HG02588 (cell line): Measurements from ENCODE around the gene ITGB8.
A peak's percentile ranks its signal among the peaks of the same experiment; 100 is the strongest.

ENCODE experiments used
- ATAC-seq: cut with Tn5 transposase; IDR thresholded peaks from one replicate; pipeline ENCODE4 v1.9.1; 2021; ENCODE audit warnings: mild to moderate bottlenecking, moderate library complexity; ENCODE audit not compliant: unreplicated experiment

ITGB8 gene

GRCh38 chr7:20307119-20307518, 23.6 kb upstream of the ITGB8 start:
- peak; percentile 76 for ATAC-seq

DNA sequence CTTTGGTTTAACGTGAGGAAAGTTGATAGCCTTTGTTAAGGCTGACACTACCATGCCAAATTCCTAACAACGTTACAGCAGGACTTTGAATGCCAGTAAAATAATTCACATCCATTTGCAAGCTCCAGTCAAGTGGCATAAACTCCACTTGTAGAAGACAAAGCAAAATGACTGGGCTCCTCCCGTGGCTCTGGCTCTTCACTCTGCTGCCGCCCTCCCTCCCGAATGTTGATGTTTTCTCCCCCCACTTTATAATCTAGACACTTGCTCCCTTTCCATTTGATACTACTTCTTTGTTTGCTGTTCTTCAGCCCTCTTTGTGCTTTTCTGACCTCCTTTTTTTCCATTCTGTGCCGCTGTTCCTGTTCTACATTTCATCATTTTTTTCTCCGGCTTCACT, 22.8 kb upstream of the ITGB8 start:
- ATAC-seq = no peak

DNA sequence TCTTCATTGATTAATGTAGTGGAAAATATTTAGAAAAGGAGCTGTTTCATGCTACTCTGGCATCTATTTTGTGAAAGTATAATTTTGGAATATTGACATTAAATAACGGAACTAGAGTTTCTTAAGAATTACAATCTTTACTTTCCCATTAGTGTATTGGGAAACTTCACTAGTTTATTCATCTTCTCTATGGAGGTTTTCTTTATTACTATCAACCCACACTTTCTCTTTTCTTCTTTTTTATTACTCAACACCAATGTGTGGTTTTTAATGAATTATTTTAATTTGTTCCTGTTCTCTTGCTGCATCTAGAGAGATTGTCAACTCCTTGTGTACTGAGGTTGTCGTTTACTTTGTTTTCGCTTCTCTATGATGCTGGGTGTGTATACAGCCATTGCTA, 20.4 kb upstream of the ITGB8 start:
- no peak for ATAC-seq

- no peak for ATAC-seq
These were observed 19.5 kb upstream of the ITGB8 start for GRCh38 chr7:20310963-20311742.

- ATAC-seq = no peak
These were observed 19.0 kb upstream of the ITGB8 start for GRCh38 chr7:20311743-20312042.

DNA sequence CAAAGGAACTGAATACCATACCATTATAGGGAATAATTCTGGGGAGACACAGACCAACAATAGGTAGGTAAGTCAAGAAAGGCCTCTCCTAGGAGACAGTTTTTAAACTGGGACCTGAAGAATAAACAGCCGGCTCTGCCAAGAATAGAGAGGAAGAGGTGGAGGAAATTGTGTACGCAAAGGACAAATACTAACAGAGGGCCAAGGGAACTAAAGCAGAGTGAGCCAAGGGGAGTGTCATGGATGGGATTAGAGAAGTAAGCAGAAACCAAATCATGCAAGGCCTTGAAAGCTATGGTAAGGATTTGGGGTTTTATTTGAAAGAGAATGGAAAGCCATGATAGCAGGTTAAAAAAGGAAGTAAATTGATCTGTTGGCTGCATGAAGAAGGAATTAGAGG, 18.1 kb upstream of the ITGB8 start:
- ATAC-seq = no peak

DNA sequence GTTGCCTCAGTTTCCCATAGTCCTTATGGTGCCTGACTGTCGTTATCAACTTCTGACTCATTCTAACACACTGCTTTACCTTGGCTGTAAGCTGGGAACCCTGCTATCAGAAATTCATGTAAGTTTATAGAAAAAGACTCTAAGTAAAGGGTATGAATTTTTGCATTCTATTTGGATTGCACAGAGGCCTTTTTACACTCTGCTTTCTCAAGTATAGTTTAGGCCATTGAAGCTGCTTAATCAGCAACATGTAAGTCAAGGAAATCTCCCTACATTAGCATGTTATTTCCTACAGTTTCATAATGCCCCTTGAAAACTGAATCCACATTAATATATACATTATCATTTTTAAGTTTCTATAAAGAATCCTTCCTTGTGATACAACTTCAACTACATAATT, 17.1 kb upstream of the ITGB8 start:
- no peak for ATAC-seq

DNA sequence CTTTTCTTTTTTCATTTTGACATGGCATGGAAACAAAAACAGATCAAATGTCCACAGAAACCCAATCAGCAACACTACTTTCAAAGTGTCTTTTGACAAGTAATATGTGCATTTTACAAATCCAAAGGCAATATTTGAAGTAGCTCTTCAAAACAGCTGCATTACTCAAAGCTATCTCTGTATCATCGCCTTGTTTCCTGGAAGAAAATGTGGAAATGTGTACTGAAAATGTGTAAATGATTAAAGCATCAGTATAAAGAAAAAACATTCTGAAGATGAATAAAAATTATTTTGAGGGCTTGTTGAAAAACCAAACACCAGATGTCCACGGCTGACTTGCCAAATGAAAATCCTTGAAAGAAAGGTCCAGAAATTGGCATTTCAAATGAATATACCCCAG, 16.5 kb upstream of the ITGB8 start:
- no peak for ATAC-seq

DNA sequence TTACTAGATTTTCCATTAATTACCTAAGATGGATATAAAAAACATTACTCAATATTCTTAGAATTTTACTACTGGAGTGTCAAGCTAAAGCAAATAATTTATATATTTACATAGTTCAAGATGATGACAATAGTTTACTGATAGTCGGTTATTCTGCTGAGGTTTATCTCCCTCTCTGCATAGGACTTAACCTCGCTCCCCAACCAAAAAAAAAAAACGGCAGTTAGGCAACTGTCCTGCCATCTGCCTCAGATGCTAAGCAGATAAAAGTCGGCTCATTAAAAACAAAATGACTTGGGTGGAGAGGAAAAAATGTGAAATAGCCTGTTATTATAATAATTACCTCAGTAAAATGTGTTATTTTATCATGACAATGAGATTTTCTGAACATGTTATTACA, 14.0 kb upstream of the ITGB8 start:
- no peak for ATAC-seq

GRCh38 chr7:20317413-20317812, 13.3 kb upstream of the ITGB8 start:
- ATAC-seq = no peak

GRCh38 chr7:20318933-20319332, 11.8 kb upstream of the ITGB8 start:
- no peak for ATAC-seq

- no peak for ATAC-seq
These were observed 10.4 kb upstream of the ITGB8 start for GRCh38 chr7:20320322-20320721.

DNA sequence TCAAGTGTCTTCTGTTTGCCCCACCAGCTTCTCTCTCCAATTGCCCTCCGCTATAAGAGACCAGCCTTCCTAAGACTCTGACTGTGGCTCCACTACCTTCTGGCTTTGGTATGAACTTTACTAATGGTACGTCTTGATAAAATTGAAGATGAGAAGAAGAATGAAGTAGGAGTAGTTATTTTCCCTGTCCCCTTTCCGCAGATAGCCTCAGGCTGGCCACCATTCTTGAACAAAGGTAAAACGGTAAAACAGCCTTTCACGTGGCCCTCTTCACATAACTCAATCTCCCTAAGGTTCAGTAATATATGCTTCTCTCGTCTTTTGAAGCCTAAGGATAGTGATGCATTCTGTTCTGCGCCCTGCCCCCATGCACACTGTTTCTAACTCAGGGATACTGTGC, 9.9 kb upstream of the ITGB8 start:
- no peak for ATAC-seq

GRCh38 chr7:20323595-20323994, 7.1 kb upstream of the ITGB8 start:
- no peak for ATAC-seq

GRCh38 chr7:20326342-20326741, 4.4 kb upstream of the ITGB8 start:
- ATAC-seq = no peak

GRCh38 chr7:20327055-20327454, 3.6 kb upstream of the ITGB8 start:
- ATAC-seq = no peak

DNA sequence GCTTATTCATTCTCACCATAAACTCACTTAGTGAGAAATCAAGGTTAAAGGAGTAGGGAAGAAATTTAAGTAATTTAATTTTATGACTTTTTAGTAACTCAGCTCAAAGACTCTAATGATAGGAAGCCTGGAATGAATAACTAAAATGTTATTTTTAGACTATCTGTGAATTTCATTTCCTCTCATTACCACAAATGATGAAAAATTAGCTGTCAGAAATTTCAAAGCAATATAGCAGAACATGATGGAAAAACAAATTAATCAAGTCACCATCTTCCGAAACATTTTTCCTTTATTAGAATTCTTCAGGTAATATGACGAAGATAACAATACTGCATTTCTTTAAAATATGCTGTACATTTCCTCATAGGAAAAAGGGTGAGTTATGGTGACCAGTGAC, 2.7 kb upstream of the ITGB8 start:
- no peak for ATAC-seq

- ATAC-seq = no peak
These were observed 2.0 kb upstream of the ITGB8 start for GRCh38 chr7:20328692-20329091.

DNA sequence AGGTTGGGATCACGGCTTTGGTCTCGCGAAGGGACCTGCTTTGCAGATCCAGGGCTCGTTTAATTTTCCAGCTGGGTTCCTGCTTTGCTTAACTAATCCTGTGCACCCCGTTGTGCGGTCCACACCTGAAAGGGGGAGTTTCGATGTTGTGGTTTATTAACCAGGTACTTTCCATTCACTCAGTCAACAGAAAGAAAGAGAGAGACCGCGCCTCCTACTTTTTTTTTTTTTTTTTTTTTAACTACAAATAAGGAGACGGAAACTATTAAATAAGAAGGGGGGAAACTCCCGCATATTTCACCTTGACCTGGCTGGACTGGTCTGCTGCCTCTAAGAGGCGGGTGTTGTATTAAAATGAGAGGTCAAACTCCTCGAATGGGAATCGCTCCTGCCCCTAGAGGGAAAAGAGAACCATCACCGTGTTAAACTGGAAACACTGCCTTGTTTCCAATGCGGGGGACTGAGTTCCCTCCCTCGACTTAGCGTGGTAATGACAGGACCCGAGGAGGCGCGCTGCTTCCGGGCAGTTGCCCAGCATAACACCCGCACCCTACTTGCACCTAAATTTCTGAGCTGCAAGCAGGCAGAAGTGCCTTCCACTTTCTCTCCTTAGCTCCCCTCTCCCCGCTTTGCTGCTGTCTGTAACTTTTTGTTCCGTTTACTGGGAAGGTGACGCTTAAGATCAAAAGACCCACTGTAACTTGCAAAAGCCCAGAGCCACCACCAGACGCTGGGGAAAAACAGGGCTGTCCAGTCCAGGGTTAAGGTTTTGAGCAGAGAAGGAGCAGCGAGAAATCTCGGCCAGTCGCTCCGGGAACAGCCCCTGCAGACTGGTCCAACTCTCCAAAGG, 1.1 kb upstream of the ITGB8 start:
- peak; percentile 34 for ATAC-seq

DNA sequence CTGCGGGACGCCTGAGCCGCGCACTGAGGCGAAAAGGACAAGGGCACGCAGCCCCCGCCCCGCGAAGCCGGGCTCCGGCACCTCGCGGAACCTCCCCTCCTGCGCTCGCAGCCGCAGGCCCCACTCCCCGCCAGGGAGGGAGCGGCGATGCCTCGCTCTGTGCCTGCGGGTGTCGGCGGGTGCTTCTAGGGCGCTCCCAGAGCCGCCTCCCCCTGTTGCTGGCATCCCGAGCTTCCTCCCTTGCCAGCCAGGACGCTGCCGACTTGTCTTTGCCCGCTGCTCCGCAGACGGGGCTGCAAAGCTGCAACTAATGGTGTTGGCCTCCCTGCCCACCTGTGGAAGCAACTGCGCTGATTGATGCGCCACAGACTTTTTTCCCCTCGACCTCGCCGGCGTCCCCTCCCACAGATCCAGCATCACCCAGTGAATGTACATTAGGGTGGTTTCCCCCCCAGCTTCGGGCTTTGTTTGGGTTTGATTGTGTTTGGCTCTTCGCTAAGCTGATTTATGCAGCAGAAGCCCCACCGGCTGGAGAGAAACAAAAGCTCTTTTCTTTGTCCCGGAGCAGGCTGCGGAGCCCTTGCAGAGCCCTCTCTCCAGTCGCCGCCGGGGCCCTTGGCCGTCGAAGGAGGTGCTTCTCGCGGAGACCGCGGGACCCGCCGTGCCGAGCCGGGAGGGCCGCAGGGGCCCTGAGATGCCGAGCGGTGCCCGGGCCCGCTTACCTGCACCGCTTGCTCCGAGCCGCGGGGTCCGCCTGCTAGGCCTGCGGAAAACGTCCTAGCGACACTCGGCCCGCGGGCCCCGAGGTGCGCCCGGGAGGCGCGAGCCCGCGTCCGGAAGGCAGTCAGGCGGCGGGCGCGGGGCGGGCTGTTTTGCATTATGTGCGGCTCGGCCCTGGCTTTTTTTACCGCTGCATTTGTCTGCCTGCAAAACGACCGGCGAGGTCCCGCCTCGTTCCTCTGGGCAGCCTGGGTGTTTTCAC, 519 bp downstream of the ITGB8 start:
- ATAC-seq = peak; percentile 26
